HL-60/S4 (cell line): ENCODE measurements around the gene C17orf75.

Experiments used
- in situ Hi-C: fragments of 300-500 bp; cut with MboI; formaldehyde crosslinking; loops from 2 replicates; pipeline ENCODE4 v1.14.3; 2022; ENCODE audit warnings: low sequenced_read_pairs

C17orf75 gene

GRCh38 chr17:32305049-32305448, 36.9 kb downstream of the C17orf75 start:
- in situ Hi-C loops, result no loop called here

- in situ Hi-C loops, result no loop called here
Observed at GRCh38 chr17:32303781-32304288, 38.1 kb downstream of the C17orf75 start.

GRCh38 chr17:32302860-32303649, 38.9 kb downstream of the C17orf75 start:
- in situ Hi-C loops, result no loop called here

GRCh38 chr17:32302037-32302436, 39.9 kb downstream of the C17orf75 start:
- in situ Hi-C loops, result no loop called here

- in situ Hi-C loops, result no loop called here
Observed at GRCh38 chr17:32299580-32300164, 42.3 kb downstream of the C17orf75 start.

GRCh38 chr17:32298721-32299579, 43.0 kb downstream of the C17orf75 start:
- in situ Hi-C loops, result no loop called here

GRCh38 chr17:32298298-32298697, 43.7 kb downstream of the C17orf75 start:
- in situ Hi-C loops, result no loop called here

- in situ Hi-C loops, result no loop called here
Observed at GRCh38 chr17:32297860-32298259, 44.1 kb downstream of the C17orf75 start.

- in situ Hi-C loops, result no loop called here
Observed at GRCh38 chr17:32297424-32297823, 44.5 kb downstream of the C17orf75 start.

- in situ Hi-C loops, result no loop called here
Observed at GRCh38 chr17:32292094-32292493, 49.9 kb downstream of the C17orf75 start.

GRCh38 chr17:32289471-32290070, 52.4 kb downstream of the C17orf75 start:
- in situ Hi-C loops, result no loop called here

- in situ Hi-C loops, result no loop called here
Observed at GRCh38 chr17:32288615-32289014, 53.4 kb downstream of the C17orf75 start.

GRCh38 chr17:32287804-32288511, 54.0 kb downstream of the C17orf75 start:
- in situ Hi-C loops, result no loop called here

GRCh38 chr17:32286518-32286900, 55.5 kb downstream of the C17orf75 start:
- in situ Hi-C loops, result no loop called here

GRCh38 chr17:32285746-32286517, 56.0 kb downstream of the C17orf75 start:
- in situ Hi-C loops, result no loop called here

GRCh38 chr17:32285306-32285705, 56.7 kb downstream of the C17orf75 start:
- in situ Hi-C loops, result no loop called here

- in situ Hi-C loops, result no loop called here
Observed at GRCh38 chr17:32283745-32284201, 58.2 kb downstream of the C17orf75 start.

- in situ Hi-C loops, result no loop called here
Observed at GRCh38 chr17:32281011-32281451, 60.9 kb downstream of the C17orf75 start.

GRCh38 chr17:32279891-32280716, 61.9 kb downstream of the C17orf75 start:
- in situ Hi-C loops, result no loop called here
